Stimulated activated CD4-positive, alpha-beta T cell treated with anti-CD3 and anti-CD28 coated beads, TNF-alpha, amount 100 ng/mL, for 48 hours (primary cell): ENCODE data around the gene ARL15.
"Not testable (repeated sequence)": the region's sequence is repeated elsewhere in the genome, so short reads cannot be mapped to it uniquely, and the experiment has no call there.

Experiments used
- DNase-seq, 3 donors: peaks; one replicate each; pipeline ENCODE4 v3.0.0-alpha.2; 2020; ENCODE audit warnings: low read depth in 3 of 3

ARL15 gene

DNA sequence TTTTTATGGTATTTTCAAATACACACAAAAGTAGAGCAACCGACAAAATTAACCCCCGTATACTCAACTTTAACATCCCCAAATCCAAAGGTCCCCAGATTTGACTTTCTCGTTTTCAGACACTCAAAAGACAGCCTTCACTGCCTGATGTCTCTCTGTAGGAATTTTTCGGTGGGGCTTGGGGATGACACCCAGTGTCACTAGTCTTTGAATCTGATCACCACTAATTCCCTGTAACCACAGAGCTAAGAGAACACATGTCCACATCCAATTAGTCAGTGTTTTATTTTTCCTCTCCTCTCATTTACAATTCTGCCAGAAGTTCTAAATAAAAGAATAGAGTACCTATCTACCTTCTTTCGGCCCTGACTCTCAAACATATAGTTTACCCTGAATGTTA, 324.6 kb downstream of the ARL15 start:
- DNase-seq, result no peak

DNA sequence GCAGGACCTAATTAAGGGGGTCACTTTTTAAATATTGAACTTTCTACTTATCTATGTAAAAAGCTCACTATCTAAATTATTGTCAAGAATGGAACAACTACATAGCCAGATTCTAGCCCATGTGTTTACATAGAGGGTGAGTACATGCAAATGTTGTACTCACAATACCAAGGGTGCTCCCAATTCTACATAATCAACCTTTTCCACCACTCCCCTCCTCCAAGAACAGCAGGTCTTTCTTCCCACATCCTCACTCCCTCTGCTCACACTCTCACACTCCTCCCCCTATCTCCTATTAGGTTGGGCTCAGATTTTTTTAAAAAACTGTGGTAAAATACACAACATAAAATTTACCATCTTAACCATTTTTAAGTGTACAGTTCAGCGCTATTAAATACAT, 325.4 kb downstream of the ARL15 start:
- no peak for DNase-seq

DNA sequence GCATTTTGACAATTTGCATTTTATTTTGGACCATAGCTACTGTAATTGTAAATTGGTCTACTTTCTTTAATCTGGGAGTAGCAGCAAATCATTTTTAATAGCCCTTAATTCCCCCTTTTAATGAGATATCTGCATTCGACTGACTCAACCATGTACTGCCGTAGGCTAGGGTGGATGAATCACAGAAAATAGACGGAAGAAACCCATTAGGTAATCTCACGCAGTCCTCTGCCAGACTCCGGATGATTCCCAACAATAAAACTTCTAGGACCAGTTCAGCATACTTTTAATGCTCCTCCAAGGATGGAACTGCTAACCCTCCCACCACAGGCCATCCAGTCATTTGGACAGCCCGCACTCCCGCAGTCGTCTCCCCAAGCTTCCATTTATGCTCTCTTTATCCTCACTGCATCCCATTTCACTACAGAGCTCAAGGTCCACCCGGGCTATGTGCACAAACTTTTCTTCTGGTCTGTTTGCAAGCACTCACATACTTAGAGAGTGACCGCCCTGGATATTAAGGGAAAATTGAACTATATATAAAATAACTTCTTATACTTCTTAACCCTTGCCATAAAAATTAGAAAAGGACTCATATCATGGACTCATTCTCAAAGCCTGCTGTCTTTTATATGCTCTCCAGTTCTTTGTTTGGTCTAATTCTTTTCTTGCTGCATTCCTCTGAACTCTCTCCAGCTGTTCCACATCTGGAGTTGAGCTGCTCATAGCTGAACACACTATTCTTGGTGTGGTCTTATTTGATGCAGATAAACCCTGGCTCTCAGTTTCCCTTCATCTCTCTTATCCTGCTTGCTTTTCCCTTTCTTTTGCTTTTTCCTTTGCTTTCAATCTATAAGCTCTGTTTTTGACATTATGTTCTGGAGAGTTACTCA, 326.6 kb downstream of the ARL15 start:
- no peak for DNase-seq

DNA sequence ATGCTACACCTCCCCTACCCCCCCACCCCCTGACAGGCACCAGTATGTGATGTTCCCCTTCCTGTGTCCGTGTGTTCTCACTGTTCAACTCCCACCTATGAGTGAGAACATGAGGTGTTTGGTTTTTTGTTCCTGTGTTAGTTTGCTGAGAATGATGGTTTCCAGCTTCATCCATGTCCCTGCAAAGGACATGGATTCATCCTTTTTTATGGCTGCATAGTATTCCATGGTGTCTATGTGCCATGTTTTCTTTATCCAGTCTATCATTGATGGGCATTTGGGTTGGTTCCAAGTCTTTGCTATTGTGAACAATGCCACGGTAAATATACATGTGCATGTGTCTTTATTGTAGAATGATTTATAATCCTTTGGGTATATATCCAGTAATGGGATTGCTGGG, 328.1 kb downstream of the ARL15 start:
- DNase-seq, result not testable (repeated sequence)

DNA sequence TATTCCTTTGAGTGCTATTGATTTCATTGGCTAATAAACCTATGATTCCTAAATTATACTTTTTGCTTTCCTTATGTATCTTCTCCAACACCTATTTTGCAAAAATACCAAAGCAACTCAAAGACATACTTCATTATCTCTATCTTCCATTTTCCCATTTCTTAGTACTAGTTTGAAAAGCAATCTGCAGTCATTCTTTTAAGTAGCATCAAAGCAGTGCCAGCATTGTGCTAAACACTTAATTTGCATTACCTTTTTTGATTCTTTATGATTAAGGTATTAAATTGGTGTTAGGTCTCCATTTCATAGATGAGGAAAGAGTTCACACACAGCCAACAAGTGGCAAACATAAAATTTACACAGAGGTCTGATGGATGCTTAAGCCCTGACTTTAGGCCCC, 330.3 kb downstream of the ARL15 start:
- no peak for DNase-seq

GRCh38 chr5:53974021-53974420, 336.4 kb downstream of the ARL15 start:
- no peak for DNase-seq

DNA sequence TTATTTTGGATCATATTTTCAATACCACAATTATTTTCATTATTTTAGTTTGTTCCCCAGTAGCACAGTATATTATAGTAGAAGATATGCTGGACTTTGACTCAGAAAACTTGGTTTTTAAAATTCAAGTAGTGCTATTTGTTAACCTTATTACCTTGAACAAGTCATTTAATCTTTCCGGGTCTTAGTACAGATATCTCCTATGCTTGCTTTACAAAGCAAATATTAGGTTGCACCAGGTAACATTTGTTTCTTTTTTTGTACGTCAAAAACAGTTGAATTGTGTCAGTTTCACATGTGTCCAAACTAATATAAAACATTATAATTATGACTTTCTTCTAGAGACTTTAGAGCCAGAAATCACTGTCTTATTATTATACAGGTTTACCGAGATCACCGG, 338.1 kb downstream of the ARL15 start:
- DNase-seq, result no peak

- no peak for DNase-seq
These were observed 338.8 kb downstream of the ARL15 start for GRCh38 chr5:53971551-53971950.

DNA sequence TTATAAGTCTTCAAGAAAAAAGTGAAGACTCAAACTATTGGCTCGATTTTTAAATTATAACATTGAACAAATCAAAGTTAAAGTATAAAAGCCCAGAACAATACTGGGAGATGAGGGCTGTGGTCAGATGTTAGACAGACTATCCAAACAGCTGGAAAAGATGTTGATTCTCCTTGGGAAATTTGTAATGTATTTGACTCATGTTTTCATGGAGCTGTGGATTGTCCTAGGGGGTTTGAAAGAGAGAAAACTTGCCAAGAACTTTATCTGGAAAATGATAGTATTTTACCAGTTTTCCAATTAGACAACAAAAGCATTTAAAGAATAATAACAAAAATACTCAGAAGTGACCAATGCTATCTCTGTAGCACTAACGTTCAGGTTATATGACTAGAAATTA, 339.2 kb downstream of the ARL15 start:
- no peak for DNase-seq

- no peak for DNase-seq
These were observed 339.9 kb downstream of the ARL15 start for GRCh38 chr5:53970475-53970874.

DNA sequence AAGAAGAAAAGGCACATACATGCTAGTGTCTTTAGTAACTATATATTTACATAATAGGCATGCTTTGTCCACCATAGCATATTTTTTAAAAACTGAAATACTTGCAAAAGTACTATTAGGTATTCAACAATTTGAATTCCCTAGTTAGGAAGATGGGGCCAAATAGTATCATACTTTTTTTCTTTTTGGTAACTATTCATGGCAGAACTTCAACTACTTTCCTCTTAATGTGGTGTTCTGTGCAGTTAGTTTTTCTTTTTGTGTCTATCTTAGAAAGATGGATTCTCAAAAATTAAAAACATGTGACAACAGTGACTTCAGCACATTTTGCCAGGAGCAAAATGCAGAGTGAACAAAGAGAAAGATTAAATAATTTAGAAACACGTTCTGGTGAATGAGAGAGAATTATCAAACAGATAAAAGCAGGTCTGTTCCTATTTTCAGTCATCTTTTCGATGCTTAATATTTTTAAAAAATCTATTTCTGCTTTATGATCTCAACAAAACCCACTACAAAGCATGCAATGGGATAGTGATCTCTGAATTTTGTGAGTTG, 341.1 kb downstream of the ARL15 start:
- no peak for DNase-seq

- DNase-seq, result no peak
These were observed 344.9 kb downstream of the ARL15 start for GRCh38 chr5:53965459-53965858.

GRCh38 chr5:53963958-53964357, 346.4 kb downstream of the ARL15 start:
- DNase-seq, result no peak

GRCh38 chr5:53962306-53962705, 348.1 kb downstream of the ARL15 start:
- DNase-seq, result no peak

DNA sequence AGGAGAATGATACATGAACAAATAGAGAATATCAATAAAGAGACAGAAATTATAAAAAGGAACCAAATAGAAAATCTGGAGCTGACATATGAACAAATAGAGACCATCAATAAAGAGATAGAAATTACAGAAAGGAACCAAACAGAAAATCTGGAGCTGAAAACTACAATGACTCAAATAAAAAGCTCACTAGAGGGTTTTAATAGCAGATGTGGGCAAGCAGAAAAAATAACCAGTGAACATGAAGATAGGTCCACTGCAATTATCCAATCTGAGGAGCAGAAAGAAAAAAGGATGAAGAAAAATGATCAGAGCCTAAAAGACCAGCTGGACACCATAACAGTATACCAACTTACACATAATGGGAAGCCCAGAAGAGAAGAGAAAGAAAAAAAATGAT, 353.7 kb downstream of the ARL15 start:
- DNase-seq, result no peak

GRCh38 chr5:53956196-53956595, 354.2 kb downstream of the ARL15 start:
- DNase-seq, result no peak

- no peak for DNase-seq
These were observed 359.8 kb downstream of the ARL15 start for GRCh38 chr5:53950621-53951020.

GRCh38 chr5:53948598-53948997, 361.8 kb downstream of the ARL15 start:
- DNase-seq, result no peak

DNA sequence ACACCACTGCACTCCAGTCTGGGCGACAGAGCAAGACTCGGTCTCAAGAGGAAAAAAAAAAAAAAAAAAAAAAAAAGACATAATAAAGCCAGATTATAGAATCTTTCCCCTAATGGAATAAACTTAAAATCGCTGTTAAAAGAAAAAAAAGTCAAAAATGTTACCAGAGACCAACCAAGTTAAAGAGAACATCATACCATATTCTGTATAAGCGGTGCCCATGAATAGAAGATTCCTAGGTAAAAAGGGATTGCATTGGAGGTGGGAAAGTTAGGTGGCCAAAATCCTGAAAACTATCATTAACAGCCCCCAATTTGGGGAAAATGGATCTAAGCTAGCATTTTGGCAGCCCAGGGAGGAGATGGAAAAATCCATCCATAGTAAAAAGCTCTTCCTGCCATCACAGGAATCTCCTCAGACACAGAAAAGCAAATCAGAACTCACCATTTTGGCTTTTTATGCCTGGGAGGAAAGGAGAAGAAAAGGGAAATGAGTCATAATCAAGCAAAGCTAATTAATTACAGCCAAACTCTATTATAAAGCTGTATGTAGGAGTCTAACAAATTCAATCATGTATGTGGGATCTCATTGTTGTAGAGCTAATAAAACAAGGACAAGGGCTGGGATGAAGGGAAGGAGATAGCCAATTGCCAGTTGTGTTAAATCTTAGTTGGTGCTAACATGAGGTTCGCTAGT, 363.8 kb downstream of the ARL15 start:
- DNase-seq, result no peak

- DNase-seq, result no peak
These were observed 365.4 kb downstream of the ARL15 start for GRCh38 chr5:53944981-53945380.

DNA sequence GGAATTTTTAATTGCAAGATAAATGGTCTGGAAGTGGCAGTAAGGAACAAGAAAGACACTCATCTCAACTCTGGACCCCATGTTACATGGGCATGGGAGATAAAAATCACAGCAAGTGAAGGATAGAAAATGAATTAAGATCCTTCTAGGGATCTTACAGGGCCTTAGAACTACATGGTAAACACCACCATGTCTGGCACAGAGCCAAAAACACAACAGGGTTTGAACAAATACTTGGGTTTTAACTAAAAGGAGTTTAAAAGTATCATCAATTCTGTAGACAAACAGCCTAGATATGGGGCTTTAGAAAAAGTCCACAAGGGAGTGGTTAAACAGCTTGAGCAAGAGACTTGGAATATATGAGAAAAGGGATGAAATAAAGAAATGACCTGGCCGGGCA, 366.4 kb downstream of the ARL15 start:
- DNase-seq, result no peak

DNA sequence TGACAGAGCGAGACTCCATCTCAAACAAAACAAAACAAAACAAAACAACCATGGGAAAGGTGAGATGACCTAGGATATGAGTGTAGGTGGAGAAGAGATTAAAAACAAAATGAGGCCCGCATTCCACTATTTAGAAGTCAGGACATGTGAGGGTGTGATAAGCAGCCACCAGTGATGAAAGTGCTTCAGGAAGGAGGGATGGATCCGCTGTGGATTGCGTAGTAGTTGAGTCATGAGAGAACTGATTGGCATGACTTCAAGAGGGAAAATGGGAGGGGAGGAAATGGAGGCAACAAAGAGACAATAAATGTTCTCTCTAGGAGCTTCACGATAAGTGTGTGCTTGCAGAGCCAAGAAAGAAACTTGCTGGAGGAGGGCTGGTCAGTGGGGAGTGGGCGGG, 367.6 kb downstream of the ARL15 start:
- DNase-seq, result no peak

DNA sequence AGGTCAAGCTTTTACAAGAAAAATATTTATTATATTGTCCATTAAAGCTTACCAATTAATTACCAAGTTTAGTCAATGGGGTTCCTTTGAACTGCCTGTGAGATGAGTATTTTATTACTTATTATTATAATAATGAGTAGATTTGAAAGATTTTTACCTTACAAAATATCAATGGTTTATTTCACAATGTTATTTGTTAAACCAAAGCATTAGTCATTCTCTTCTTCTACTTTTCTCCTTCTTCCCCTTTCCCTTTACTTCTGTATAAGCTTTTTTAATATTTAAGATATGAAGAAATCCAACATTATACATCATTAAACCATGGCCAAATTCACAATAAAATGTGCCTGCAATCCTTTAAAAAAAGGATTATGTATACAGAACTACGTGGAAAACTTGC, 369.5 kb downstream of the ARL15 start:
- no peak for DNase-seq
